ENCODE results near the gene KNSTRN.

DNA sequence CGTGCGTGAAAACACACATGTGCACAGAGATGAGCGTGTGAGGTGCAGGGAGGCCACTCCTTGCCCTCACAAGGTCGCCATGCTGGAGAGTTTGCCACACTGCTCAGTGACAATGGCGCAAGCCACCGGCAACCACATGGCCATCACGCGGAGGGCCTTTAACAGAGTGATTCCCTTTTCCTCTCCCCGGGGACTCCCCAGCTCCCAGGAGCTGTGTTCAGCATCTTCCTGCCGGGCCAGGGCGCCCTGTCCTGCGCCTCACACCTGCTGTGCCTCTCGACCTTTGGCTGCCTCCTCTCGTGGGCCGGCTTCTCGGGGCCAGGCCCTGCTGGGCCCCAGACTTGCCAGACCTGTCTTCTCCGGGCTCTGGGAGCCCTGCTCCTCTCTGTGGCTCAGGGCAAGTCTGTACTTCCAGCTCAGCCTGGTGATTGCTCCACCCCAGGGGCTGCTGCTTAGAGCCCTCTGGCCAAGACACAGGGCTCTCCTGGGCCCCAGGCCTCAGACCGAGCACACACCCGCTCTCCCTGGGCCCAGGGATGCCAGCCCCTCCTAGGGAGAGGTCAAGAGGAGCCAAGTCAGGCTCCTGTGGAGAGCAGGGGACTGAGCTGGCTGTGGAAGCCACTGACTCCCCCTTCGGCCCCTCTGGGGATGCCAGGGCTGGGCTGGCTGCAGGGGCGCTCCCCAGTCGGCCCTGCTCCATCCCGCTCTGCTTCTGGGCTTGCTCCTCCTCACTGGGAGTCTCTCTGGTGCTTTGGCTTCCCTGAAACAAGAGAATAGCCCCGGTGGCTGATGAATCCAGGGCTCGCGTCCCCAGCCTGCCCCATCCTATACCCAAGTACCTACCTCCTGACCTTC, 47.4 kb upstream of the KNSTRN start:
- TF ChIP-seq, protein P1, sequence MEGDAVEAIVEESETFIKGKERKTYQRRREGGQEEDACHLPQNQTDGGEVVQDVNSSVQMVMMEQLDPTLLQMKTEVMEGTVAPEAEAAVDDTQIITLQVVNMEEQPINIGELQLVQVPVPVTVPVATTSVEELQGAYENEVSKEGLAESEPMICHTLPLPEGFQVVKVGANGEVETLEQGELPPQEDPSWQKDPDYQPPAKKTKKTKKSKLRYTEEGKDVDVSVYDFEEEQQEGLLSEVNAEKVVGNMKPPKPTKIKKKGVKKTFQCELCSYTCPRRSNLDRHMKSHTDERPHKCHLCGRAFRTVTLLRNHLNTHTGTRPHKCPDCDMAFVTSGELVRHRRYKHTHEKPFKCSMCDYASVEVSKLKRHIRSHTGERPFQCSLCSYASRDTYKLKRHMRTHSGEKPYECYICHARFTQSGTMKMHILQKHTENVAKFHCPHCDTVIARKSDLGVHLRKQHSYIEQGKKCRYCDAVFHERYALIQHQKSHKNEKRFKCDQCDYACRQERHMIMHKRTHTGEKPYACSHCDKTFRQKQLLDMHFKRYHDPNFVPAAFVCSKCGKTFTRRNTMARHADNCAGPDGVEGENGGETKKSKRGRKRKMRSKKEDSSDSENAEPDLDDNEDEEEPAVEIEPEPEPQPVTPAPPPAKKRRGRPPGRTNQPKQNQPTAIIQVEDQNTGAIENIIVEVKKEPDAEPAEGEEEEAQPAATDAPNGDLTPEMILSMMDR (IDR thresholded peaks at IDR 0.05), result no peak
- TF ChIP-seq POLR2A (IDR thresholded peaks at IDR 0.05), result no peak
